GM10248 (cell line): ENCODE results near the gene CLINT1.

Source experiments
- CTCF ChIA-PET: fragments of 300-600 bp; sonication (Branson Sonifier 250); formaldehyde crosslinking; extraction: SDS; loops from one replicate; lab custom pipeline; 2021; ENCODE audit warnings: antibody characterized with exemption; lab: Yijun Ruan, JAX
- POLR2A ChIA-PET: fragments of 350-650 bp; sonication (Branson Sonifier 250); formaldehyde crosslinking; extraction: SDS; loops from one replicate; lab custom pipeline; 2020; ENCODE audit warnings: antibody characterized with exemption; lab: Yijun Ruan, JAX
- DNase-seq: peaks from one replicate; pipeline ENCODE4 v3.0.0; 2012; ENCODE audit errors: extremely low spot score
- TF ChIP-seq, protein P1 (sequence below): IDR thresholded peaks from 2 replicates; pipeline ENCODE4 v1.5.1; 2012; ENCODE audit warnings: mild to moderate bottlenecking, low read depth; ENCODE audit errors: extremely low read depth, missing control alignments, control extremely low read depth

Gene CLINT1

DNA sequence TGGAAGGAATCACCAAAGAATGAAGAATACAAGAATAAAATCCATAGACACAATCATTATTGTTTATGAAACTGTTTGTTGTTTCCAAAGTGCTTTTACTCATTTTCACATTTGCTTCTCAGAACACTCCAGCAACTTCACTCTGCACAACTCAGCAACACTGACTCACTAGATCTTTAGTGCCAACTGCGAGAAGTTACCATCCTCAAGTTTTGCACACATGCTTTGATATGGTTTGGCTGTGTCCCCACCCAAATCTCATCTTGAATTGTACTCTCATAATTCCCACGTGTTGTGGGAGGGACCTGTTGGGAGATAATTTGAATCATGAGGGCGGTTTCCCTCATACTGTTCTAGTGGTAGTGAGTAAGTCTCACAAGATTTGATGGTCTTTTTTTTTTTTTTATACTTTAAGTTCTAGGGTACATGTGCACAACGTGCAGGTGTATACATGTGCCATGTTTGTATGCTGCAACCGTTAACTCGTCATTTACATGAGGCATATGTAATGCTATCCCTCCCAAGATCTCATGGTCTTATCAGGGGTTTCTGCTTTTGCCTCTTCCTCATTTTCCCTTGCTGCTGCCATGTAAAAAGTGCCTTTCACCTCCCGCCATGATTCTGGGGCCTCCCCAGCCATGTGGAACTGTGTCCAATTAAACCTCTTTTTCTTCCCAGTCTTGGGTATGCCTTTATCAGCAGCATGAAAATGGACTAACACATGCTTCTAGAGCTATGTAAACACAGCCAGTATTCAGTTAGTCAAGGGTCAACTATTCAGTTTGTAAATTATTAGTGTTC lies 36.9 kb downstream of the CLINT1 start:
- TF ChIP-seq, protein P1, sequence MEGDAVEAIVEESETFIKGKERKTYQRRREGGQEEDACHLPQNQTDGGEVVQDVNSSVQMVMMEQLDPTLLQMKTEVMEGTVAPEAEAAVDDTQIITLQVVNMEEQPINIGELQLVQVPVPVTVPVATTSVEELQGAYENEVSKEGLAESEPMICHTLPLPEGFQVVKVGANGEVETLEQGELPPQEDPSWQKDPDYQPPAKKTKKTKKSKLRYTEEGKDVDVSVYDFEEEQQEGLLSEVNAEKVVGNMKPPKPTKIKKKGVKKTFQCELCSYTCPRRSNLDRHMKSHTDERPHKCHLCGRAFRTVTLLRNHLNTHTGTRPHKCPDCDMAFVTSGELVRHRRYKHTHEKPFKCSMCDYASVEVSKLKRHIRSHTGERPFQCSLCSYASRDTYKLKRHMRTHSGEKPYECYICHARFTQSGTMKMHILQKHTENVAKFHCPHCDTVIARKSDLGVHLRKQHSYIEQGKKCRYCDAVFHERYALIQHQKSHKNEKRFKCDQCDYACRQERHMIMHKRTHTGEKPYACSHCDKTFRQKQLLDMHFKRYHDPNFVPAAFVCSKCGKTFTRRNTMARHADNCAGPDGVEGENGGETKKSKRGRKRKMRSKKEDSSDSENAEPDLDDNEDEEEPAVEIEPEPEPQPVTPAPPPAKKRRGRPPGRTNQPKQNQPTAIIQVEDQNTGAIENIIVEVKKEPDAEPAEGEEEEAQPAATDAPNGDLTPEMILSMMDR: no peak
- DNase-seq: no peak
- POLR2A ChIA-PET: no interaction called here
- CTCF ChIA-PET: interaction anchor here (1.0 to 1.6 kb wide), 4 partner anchors 11 to 127 kb away, joined by 3 to 9 read pairs (median 4); no protein-coding TSS in a partner anchor

DNA sequence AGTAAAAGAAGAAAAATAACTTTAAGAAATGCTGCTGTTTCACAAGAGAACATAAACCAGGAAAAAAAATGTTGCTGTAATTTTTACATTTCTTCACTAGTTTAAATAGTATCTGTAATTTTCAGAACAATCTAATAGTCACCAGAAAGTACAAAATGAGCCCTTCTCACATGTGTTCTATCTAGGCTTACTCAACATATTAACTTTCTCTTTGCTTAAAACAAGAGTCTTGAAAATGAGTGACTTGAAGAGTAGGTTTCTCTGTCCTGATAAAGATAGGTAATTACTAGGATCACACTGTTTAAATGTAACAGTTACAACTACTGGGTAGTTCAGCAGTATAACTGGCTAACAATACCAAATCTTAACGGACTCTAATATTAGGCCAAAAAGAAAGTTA lies 37.5 kb downstream of the CLINT1 start:
- ChIA-PET CTCF (no interaction called here), POLR2A (no interaction called here)
- TF ChIP-seq, protein P1: no peak
- no peak for DNase-seq

DNA sequence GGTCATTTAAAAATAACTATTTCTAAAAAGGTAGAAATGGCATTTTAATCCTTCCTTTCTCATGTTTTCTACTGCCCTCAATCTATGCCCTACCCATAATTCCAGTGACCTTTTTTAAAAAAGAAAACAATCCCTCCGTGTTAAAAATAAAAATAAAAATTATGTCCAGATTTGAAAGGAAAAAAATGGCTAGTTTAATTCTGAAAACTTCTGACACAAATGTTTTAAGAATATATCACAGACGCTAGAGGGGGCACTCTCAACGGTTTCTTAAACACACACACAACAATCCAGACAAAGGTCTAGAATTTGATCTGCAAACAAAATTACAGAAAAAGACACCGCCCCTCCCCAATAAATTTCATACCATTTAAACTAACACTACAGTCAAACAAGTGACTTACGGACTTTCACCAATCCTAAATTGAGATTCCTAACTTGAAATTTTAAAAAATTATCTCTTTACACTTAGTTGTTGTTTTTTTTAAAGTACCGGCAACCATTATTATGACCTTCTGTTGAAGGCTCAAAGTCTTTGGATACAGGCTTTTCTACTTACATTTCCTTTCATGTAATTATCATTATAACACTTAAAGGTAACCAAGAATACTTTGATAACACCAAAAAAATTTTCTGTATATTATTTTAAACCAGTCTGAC lies 38.2 kb downstream of the CLINT1 start:
- CTCF ChIA-PET: interaction anchor here (0.7 to 4.4 kb wide), 12 partner anchors 9 to 1309 kb away, joined by 3 to 91 read pairs (median 4); no protein-coding TSS in a partner anchor
- TF ChIP-seq, protein P1: peak; percentile 57
- peak; percentile 26 for DNase-seq
- POLR2A ChIA-PET: no interaction called here

DNA sequence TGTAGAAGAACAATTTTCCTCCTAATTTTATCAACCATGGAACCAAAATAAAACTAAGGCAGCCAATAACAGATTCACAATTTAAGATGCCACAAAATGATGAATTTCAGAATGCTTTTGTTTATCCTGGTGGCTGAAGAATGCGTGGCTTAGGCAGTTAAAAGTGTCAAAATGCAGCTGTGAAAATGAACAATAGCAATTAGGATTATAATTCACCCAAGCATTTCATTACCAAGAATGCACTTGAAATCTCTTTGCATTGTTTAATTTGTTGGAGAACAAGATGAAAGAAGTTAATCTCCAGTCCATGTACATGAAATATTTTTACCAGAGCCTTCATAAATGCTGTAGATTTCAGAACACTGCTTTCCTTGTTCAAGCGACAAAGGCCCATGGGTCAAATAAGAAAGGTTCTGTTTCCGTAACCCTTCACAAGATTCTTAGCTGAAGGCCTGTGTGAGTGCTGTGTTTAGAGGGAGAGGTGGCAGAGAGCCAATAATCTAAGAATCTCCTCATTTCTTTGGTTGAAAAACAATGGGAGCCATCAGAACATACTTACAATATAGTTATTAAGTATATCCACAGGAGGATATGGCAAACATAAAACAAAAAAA lies 39.3 kb downstream of the CLINT1 start:
- no peak for DNase-seq
- POLR2A ChIA-PET: no interaction called here

DNA sequence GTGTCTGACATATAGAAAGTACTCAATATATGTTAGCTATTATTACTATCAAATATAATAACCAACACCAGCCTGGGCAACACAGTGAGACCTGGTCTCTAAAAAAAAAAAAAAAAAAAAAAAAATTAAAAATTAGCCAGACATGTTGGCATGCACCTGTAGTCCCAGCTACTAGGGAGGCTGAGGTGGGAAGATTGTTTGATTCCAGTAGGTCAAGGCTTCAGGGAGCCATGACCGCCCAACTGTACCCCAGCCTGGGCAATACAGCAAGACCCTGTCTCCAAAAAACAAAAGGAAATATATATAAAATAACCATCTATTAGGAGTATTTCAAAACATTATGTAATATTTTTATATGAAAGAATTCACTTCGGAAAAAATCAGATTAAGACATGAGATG lies 40.6 kb downstream of the CLINT1 start:
- no peak for DNase-seq
- ChIA-PET CTCF (interaction anchor here (0.9 to 4.4 kb wide), 9 partner anchors 10 to 1314 kb away, joined by 3 to 91 read pairs (median 10); no protein-coding TSS in a partner anchor), POLR2A (no interaction called here)
- TF ChIP-seq, protein P1: no peak

More for the DNA sequence above, 39.3 kb downstream of the CLINT1 start:
- TF ChIP-seq, protein P1: no peak
- CTCF ChIA-PET: interaction anchor here (0.7 to 4.4 kb wide), 15 partner anchors 8 to 1310 kb away, joined by 3 to 91 read pairs (median 4); no protein-coding TSS in a partner anchor

DNA sequence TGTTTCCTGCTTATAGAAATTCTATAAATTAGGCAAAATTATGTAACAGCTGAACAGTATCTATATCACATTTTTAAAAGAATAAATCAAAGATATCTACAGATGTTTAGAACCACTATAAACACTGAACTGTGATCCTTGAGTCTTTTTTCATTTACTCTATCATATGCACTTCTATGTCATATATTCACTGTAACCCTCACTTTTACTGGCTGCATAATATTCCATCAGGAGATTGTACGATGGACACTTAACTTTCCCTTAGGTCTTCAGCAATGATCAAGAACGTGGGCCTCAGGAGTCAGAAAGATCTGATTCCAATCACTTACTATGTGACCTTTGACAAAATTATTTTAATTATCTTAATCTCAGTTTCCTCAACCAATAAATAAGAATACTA lies 41.0 kb downstream of the CLINT1 start:
- ChIA-PET POLR2A (no interaction called here), CTCF (interaction anchor here (0.9 to 4.4 kb wide), 24 partner anchors 10 to 1314 kb away, joined by 3 to 91 read pairs (median 5); no protein-coding TSS in a partner anchor)
- TF ChIP-seq, protein P1: no peak

More for the DNA sequence above, 41.0 kb downstream of the CLINT1 start:
- no peak for DNase-seq
